Measurements from ENCODE around the gene RBMS3.

Gene RBMS3

DNA sequence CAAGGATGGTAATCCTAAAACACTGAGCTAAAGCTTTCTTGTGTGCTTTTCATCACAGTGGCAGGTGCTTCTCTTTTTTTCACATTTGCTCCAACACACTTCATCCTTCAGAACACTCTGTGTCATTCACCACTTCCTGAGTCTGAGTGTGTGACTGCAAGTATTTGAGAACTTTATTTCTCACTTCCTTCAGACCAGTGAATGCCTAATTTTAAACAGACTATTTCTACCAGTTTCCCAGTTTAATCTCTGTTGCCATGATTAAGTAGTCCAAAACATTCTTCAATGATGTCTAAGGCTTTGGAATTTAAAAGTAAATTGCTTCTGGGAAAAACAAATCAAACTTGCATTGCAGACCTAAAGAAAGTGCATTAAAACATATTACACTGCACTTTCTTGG is 541.2 kb downstream of the RBMS3 start:
- Mint-ChIP-seq H3K27ac (no peak overlapping the region), H3K36me3 (ENCODE audit: low read depth) (peaks cover 4% of the 10 kb centered on the region), H3K4me3 (no peak overlapping the region), H3K9me3 (peaks cover 3% of the 10 kb centered on the region), H3K27me3 (ENCODE audit: low read depth) (no peaks in the 10 kb centered on the region), H3K4me1 (no peaks in the 10 kb centered on the region)
- TF ChIP-seq, protein P1, sequence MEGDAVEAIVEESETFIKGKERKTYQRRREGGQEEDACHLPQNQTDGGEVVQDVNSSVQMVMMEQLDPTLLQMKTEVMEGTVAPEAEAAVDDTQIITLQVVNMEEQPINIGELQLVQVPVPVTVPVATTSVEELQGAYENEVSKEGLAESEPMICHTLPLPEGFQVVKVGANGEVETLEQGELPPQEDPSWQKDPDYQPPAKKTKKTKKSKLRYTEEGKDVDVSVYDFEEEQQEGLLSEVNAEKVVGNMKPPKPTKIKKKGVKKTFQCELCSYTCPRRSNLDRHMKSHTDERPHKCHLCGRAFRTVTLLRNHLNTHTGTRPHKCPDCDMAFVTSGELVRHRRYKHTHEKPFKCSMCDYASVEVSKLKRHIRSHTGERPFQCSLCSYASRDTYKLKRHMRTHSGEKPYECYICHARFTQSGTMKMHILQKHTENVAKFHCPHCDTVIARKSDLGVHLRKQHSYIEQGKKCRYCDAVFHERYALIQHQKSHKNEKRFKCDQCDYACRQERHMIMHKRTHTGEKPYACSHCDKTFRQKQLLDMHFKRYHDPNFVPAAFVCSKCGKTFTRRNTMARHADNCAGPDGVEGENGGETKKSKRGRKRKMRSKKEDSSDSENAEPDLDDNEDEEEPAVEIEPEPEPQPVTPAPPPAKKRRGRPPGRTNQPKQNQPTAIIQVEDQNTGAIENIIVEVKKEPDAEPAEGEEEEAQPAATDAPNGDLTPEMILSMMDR (IDR thresholded peaks at IDR 0.05; ENCODE audit: unreplicated experiment in 3 of 3): no peak

DNA sequence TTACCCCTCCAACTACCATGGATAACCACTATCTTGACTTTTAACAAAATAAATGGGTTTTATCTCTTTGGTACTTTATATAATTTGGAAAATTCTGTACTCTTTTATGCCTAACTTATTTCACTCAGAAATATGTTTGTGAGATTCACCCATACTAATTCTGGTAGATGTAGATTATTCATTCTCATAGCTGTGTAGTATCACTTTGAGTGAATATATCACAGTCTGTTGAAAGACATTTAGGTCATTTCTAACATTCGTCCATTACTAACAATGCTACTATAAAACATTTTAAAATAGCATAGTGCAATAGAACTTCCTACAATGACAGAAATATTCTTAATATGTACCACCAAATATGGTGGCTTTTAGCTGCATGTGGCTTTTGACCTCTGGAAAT is 542.4 kb downstream of the RBMS3 start:
- TF ChIP-seq, protein P1 (IDR thresholded peaks at IDR 0.05; ENCODE audit: unreplicated experiment in 3 of 3): no peak
- peaks cover 3% of the 10 kb centered on the region for H3K9me3 Mint-ChIP-seq
- no peaks in the 10 kb centered on the region for H3K4me1 Mint-ChIP-seq
- H3K27ac Mint-ChIP-seq: no peak overlapping the region
- H3K4me3 Mint-ChIP-seq: no peak overlapping the region
- H3K27me3 Mint-ChIP-seq (ENCODE audit: low read depth): no peaks in the 10 kb centered on the region
- peaks cover 4% of the 10 kb centered on the region for H3K36me3 Mint-ChIP-seq (ENCODE audit: low read depth)

- H3K9me3 Mint-ChIP-seq: peaks cover 3% of the 10 kb centered on the region
- no peaks in the 10 kb centered on the region for H3K27me3 Mint-ChIP-seq (ENCODE audit: low read depth)
- TF ChIP-seq, protein P1 (IDR thresholded peaks at IDR 0.05; ENCODE audit: unreplicated experiment in 3 of 3): no peak
- H3K4me3 Mint-ChIP-seq: no peak overlapping the region
- peaks cover 4% of the 10 kb centered on the region for H3K36me3 Mint-ChIP-seq (ENCODE audit: low read depth)
- H3K27ac Mint-ChIP-seq: no peak overlapping the region
- H3K4me1 Mint-ChIP-seq: no peaks in the 10 kb centered on the region
These were observed 545.8 kb downstream of the RBMS3 start for GRCh38 chr3:29826712-29827111.

DNA sequence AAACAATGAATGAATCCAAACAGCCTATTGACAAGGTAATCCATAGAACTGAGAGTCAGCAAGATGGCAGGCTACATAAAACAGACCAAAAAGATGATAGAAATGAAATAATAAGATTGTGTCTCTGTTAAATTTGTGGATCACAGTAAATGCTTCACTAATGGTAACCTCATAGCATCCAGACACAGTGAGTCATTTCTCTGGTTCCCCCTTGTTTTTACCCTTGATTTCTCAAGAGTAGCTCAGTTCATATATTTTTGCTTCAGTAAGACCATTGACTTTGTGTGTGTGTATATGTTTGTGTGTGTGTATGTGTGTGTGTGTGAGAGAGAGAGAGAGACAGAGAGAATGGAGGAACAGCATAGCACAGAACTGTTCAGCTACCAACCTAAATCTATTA is 546.9 kb downstream of the RBMS3 start:
- Mint-ChIP-seq H3K27me3 (ENCODE audit: low read depth) (no peaks in the 10 kb centered on the region), H3K36me3 (ENCODE audit: low read depth) (peaks cover 4% of the 10 kb centered on the region), H3K4me3 (no peak overlapping the region), H3K4me1 (no peaks in the 10 kb centered on the region), H3K27ac (no peak overlapping the region), H3K9me3 (peaks cover 3% of the 10 kb centered on the region)
- TF ChIP-seq, protein P1 (IDR thresholded peaks at IDR 0.05; ENCODE audit: unreplicated experiment in 3 of 3): no peak

DNA sequence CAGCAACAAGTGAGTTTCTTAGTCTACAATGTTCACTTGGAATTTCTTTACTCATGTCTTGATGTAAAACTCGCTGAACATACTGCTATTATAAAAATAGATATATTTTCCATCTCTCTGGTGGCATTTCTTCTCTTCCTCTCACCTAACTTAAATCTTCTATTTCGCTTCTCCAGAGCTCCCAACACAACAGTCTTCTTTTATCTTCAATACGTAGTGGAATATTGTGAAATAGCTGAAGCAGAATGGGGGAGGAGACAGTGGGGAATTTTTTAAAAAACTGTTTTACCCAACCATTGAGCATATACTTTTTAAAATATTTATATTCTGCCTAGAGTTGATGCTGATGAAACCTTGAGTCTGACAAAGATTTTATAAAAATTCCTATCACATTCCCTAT is 548.5 kb downstream of the RBMS3 start:
- TF ChIP-seq, protein P1 (IDR thresholded peaks at IDR 0.05; ENCODE audit: unreplicated experiment in 3 of 3): no peak
- H3K36me3 Mint-ChIP-seq (ENCODE audit: low read depth): peaks cover 4% of the 10 kb centered on the region
- H3K27ac Mint-ChIP-seq: no peak overlapping the region
- H3K4me1 Mint-ChIP-seq: no peaks in the 10 kb centered on the region
- no peaks in the 10 kb centered on the region for H3K27me3 Mint-ChIP-seq (ENCODE audit: low read depth)
- H3K9me3 Mint-ChIP-seq: peaks cover 13% of the 10 kb centered on the region
- no peak overlapping the region for H3K4me3 Mint-ChIP-seq

- no peak overlapping the region for H3K4me3 Mint-ChIP-seq
- no peak overlapping the region for H3K27ac Mint-ChIP-seq
- TF ChIP-seq, protein P1 (IDR thresholded peaks at IDR 0.05; ENCODE audit: unreplicated experiment in 3 of 3): no peak
- peaks cover 4% of the 10 kb centered on the region for H3K36me3 Mint-ChIP-seq (ENCODE audit: low read depth)
- H3K27me3 Mint-ChIP-seq (ENCODE audit: low read depth): no peaks in the 10 kb centered on the region
- no peaks in the 10 kb centered on the region for H3K4me1 Mint-ChIP-seq
- H3K9me3 Mint-ChIP-seq: peaks cover 13% of the 10 kb centered on the region
These were observed 569.8 kb downstream of the RBMS3 start for GRCh38 chr3:29850641-29851040.
